Astrocyte of the spinal cord (primary cell): ENCODE measurements around the gene LRRC15.

Experiments
- DNase-seq: peaks from one replicate; pipeline ENCODE4 v3.0.0; 2011; ENCODE audit warnings: low read depth, low spot score
- H3K4me3 ChIP-seq: 2 replicates; pipeline ENCODE4 v1.5.1; 2011; ENCODE audit warnings: low read depth, mild to moderate bottlenecking, low read length, moderate library complexity
- CTCF ChIP-seq: IDR thresholded peaks from 2 replicates; pipeline ENCODE4 v1.5.1; 2012; ENCODE audit warnings: low read depth, mild to moderate bottlenecking, low read length, inconsistent platforms
- in situ Hi-C: cut with HindIII; loops from 2 replicates; pipeline ENCODE4 v1.10.0; 2017; ENCODE audit warnings: low sequenced_read_pairs

LRRC15 gene

GRCh38 chr3:194360568-194360967 is 9.0 kb downstream of the LRRC15 start:
- TF ChIP-seq CTCF = no peak
- in situ Hi-C loops = no loop called here
- H3K4me3 ChIP-seq = no peak overlapping the region
- no peak for DNase-seq

- no peak for DNase-seq
- no peak for TF ChIP-seq CTCF
- H3K4me3 ChIP-seq = no peak overlapping the region
- in situ Hi-C loops = no loop called here
Measured at GRCh38 chr3:194357681-194358080, 11.9 kb downstream of the LRRC15 start.

GRCh38 chr3:194355379-194355778 is 14.2 kb downstream of the LRRC15 start:
- no peak overlapping the region for H3K4me3 ChIP-seq
- in situ Hi-C loops = no loop called here
- no peak for DNase-seq
- TF ChIP-seq CTCF = no peak

- H3K4me3 ChIP-seq = no peak overlapping the region
- no peak for DNase-seq
- in situ Hi-C loops = no loop called here
- no peak for TF ChIP-seq CTCF
Measured at GRCh38 chr3:194354315-194354714, 15.2 kb downstream of the LRRC15 start.

GRCh38 chr3:194352667-194353246 is 16.8 kb downstream of the LRRC15 start:
- in situ Hi-C loops = no loop called here
- DNase-seq = no peak
- no peak overlapping the region for H3K4me3 ChIP-seq
- no peak for TF ChIP-seq CTCF

GRCh38 chr3:194351952-194352536 is 17.5 kb downstream of the LRRC15 start:
- no peak overlapping the region for H3K4me3 ChIP-seq
- TF ChIP-seq CTCF = no peak
- DNase-seq = no peak
- in situ Hi-C loops = no loop called here
